ENCODE data around the gene PAPPA. TPM values are rescaled to one million over a fixed set of nuclear protein-coding genes. Genes with fewer than 3 reads are reported as not detected.

The PAPPA gene
- total RNA-seq, 3 donors from 2014 or later = 0.61 to 2.5 (median 1.9) TPM

DNA sequence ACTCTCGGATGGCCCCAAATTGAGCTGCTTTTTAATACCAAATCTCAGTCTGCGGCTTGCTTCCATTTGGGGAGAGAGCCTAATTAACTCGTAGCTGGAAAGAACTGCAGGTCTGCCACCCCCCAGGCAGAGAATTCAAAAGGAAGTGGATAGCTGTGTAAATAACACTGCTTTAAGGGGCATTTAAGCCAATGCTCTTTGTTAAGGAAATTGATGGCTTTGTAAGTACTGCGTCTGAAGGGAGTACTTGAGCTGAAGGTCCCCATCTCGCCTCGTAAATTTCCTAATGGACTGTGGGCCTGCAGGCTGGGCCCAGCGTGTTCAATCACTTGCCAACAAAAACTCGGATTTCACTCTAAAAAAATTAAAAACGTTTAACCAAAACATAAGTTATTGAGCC lies 132.7 kb downstream of the PAPPA start:
- H3K9me3 ChIP-seq = no peaks in the 10 kb centered on the region
- DNase-seq (no peak), ATAC-seq (no peak)
- H3K4me3 ChIP-seq = no peak overlapping the region
- no peaks in the 10 kb centered on the region for H3K4me1 ChIP-seq (ENCODE audit: low read depth)
- H3K36me3 ChIP-seq (ENCODE audit: low read depth) = no peaks in the 10 kb centered on the region
- intact Hi-C loops (cut with DNase I, micrococcal nuclease) = no loop called here
- TF ChIP-seq, protein P1, sequence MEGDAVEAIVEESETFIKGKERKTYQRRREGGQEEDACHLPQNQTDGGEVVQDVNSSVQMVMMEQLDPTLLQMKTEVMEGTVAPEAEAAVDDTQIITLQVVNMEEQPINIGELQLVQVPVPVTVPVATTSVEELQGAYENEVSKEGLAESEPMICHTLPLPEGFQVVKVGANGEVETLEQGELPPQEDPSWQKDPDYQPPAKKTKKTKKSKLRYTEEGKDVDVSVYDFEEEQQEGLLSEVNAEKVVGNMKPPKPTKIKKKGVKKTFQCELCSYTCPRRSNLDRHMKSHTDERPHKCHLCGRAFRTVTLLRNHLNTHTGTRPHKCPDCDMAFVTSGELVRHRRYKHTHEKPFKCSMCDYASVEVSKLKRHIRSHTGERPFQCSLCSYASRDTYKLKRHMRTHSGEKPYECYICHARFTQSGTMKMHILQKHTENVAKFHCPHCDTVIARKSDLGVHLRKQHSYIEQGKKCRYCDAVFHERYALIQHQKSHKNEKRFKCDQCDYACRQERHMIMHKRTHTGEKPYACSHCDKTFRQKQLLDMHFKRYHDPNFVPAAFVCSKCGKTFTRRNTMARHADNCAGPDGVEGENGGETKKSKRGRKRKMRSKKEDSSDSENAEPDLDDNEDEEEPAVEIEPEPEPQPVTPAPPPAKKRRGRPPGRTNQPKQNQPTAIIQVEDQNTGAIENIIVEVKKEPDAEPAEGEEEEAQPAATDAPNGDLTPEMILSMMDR (IDR thresholded peaks at IDR 0.05) = no peak

DNA sequence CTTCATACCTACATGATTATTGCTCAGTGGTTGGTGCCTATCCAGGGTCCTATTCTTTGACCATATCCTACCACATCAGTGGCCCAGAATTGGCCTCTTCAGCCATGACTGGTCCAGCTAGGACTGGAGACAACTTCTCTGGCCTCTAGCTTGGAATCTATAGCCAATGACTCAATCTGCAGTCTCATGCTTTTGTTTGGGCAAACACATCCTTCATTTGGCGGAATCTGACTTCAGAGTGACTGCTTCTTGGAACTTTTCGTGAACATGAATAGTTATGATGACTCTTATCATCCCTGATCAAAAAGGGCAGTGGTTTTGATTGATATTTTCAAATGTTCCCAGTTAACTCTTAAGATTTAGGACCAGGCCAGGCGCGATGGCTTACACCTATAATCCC lies 134.1 kb downstream of the PAPPA start:
- TF ChIP-seq, protein P1 (IDR thresholded peaks at IDR 0.05) = no peak
- no peaks in the 10 kb centered on the region for H3K36me3 ChIP-seq (ENCODE audit: low read depth)
- H3K4me3 ChIP-seq = no peak overlapping the region
- intact Hi-C loops (cut with DNase I, micrococcal nuclease) = no loop called here
- DNase-seq = no peak
- ATAC-seq = no peak
- no peaks in the 10 kb centered on the region for H3K4me1 ChIP-seq (ENCODE audit: low read depth)
- H3K9me3 ChIP-seq = no peaks in the 10 kb centered on the region

DNA sequence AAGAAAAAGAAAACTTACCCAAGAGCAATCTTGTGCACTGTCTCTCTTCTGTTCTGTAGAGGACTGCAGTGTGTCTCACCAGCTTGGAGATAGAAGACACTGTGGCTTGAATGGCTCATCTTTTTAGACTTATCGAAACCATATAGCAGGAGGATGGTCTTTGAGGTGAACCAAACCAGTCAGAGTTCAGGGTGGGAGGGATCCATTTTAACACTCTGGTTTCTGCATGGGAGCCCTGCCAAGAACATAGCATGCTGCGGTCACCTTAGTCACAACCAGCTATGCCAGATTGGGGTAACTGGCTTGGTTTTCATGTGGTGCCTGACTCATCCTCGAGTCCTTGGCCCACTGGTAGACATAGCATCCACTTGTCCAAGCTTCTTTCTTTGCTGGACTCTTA lies 135.1 kb downstream of the PAPPA start:
- ATAC-seq = no peak
- TF ChIP-seq, protein P1 (IDR thresholded peaks at IDR 0.05) = no peak
- H3K36me3 ChIP-seq (ENCODE audit: low read depth) = no peaks in the 10 kb centered on the region
- no peaks in the 10 kb centered on the region for H3K9me3 ChIP-seq
- intact Hi-C loops (cut with DNase I, micrococcal nuclease) = no loop called here
- DNase-seq = no peak
- H3K4me3 ChIP-seq = no peak overlapping the region
- H3K4me1 ChIP-seq (ENCODE audit: low read depth) = no peaks in the 10 kb centered on the region

DNA sequence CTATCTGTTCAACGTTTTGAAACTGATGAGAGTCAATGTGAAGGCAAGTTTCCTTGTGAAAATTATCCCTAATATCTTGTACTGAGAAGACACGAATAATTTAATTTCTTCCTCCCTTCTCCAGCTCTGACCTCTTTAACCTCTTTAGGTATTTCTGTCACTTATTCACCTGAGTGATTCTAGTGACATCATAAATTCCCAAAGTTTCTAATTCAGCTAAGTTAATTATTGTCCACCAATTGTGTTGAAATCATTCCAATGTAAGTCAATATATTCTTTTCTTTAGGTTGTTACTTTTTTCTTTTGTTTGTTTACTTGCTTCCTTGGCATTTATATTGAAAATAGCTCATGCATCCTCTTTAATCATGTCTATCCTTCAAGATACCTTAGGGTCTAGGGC lies 143.8 kb downstream of the PAPPA start:
- TF ChIP-seq, protein P1 (IDR thresholded peaks at IDR 0.05) = no peak
- intact Hi-C loops (cut with DNase I, micrococcal nuclease) = no loop called here
- DNase-seq = no peak
- Histone ChIP-seq H3K4me1 (ENCODE audit: low read depth) (no peaks in the 10 kb centered on the region), H3K4me3 (no peak overlapping the region), H3K9me3 (no peaks in the 10 kb centered on the region), H3K36me3 (ENCODE audit: low read depth) (no peaks in the 10 kb centered on the region)
- ATAC-seq = no peak

DNA sequence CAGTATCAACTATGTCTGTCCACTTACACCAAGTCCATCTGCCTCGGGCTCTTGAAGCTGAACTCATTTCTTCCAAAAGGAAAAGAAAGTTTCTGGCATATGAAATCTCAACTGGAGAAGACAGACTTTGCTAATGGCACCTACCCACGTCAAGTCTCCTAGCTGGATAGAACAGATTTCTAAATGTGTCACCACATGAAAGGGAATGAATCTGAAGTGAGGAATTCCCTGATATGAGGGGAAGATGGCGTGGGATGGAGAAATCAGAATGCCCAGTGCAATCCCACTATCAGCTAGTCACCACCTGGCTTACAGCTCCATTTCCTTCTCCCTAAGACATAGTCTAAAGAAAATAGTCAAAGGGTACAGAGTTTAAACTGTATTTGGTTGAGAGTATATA lies 144.7 kb downstream of the PAPPA start:
- ATAC-seq (no peak), DNase-seq (no peak)
- intact Hi-C loops (cut with DNase I, micrococcal nuclease) = no loop called here
- Histone ChIP-seq H3K4me1 (ENCODE audit: low read depth) (no peaks in the 10 kb centered on the region), H3K4me3 (no peak overlapping the region), H3K36me3 (ENCODE audit: low read depth) (no peaks in the 10 kb centered on the region), H3K9me3 (no peaks in the 10 kb centered on the region)
- TF ChIP-seq, protein P1 (IDR thresholded peaks at IDR 0.05) = no peak

DNA sequence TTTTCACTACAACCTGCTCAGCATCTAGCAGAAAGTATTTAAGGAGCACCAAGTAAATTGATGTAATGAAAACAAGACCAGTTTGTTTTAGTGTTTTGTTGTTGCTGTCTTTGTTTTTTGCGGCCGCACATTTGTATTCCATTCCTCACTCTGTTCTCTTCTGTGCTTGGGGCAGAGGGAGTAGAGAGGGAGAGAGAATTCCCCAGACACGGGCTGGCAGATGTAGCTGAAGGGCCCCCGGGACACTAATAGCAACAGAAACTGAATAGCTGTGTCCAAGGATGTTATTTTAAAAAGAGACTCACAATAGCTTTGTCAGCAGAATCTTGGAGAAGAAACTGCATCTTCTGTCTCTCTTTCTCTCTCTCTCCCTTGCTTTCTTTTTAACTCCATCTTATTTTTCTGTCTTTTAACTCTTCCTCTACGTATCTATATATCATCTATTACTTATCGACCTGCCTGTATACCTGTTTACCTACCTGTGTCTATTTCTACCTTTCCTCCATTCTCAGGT lies 145.3 kb downstream of the PAPPA start:
- Histone ChIP-seq H3K36me3 (ENCODE audit: low read depth) (no peaks in the 10 kb centered on the region), H3K4me3 (no peak overlapping the region), H3K4me1 (ENCODE audit: low read depth) (no peaks in the 10 kb centered on the region), H3K9me3 (no peaks in the 10 kb centered on the region)
- no peak for ATAC-seq
- TF ChIP-seq, protein P1 (IDR thresholded peaks at IDR 0.05) = no peak
- intact Hi-C loops (cut with DNase I, micrococcal nuclease) = no loop called here
- no peak for DNase-seq
